ENCODE measurements around the gene CD200R1.

- TF ChIP-seq, protein P1, sequence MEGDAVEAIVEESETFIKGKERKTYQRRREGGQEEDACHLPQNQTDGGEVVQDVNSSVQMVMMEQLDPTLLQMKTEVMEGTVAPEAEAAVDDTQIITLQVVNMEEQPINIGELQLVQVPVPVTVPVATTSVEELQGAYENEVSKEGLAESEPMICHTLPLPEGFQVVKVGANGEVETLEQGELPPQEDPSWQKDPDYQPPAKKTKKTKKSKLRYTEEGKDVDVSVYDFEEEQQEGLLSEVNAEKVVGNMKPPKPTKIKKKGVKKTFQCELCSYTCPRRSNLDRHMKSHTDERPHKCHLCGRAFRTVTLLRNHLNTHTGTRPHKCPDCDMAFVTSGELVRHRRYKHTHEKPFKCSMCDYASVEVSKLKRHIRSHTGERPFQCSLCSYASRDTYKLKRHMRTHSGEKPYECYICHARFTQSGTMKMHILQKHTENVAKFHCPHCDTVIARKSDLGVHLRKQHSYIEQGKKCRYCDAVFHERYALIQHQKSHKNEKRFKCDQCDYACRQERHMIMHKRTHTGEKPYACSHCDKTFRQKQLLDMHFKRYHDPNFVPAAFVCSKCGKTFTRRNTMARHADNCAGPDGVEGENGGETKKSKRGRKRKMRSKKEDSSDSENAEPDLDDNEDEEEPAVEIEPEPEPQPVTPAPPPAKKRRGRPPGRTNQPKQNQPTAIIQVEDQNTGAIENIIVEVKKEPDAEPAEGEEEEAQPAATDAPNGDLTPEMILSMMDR (IDR thresholded peaks at IDR 0.05; ENCODE audit: poor library complexity) = no peak
- no peak for TF ChIP-seq EZH2 (IDR thresholded peaks at IDR 0.05; ENCODE audit: borderline replicate concordance)
Observed at GRCh38 chr3:112980080-112980479, 5.2 kb upstream of the CD200R1 start.
